Uterus (tissue), 4 donors: ENCODE results near the gene EIF4E1B. TPM values are rescaled to one million over a fixed set of nuclear protein-coding genes. Genes with fewer than 3 reads are reported as not detected.

Source experiments
- DNase-seq, 2 donors: peaks; one replicate each; pipeline ENCODE4 v3.0.0-alpha.2; 2019 to 2020
- H3K27ac ChIP-seq, 2 donors: fragments of 200-600 bp; sonication (generic); 1 replicate in 1 of 2; 2 replicates in 1 of 2; pipeline ENCODE4 v1.5.1; 2016 to 2018
- H3K27me3 ChIP-seq, 2 donors: fragments of 200-600 bp; sonication (generic); one replicate each; pipeline ENCODE4 v1.5.1; 2018 to 2019; ENCODE audit warnings: control low read depth in 1 of 2
- H3K36me3 ChIP-seq, 2 donors: fragments of 200-600 bp; sonication (generic); one replicate each; pipeline ENCODE4 v1.5.1; 2019; ENCODE audit warnings: control low read depth in 1 of 2
- H3K4me1 ChIP-seq, 2 donors: fragments of 200-600 bp; sonication (generic); one replicate each; pipeline ENCODE4 v1.5.1; 2018 to 2019; ENCODE audit warnings: control low read depth in 1 of 2
- H3K4me3 ChIP-seq, 2 donors: fragments of 200-600 bp; sonication (generic); 1 replicate in 1 of 2; 2 replicates in 1 of 2; pipeline ENCODE4 v1.5.1; 2018 to 2019; ENCODE audit warnings: mild to moderate bottlenecking in 1 of 2
- H3K9me3 ChIP-seq, 2 donors: fragments of 200-600 bp; sonication (generic); one replicate each; pipeline ENCODE4 v1.5.1; 2019; ENCODE audit warnings: control low read depth in 1 of 2
- POLR2A ChIP-seq, 2 donors: fragments of 450-650 bp; IDR thresholded peaks; one replicate each; pipeline ENCODE4 v1.6.1; 2016; ENCODE audit warnings: antibody characterized with exemption in 2 of 2, mild to moderate bottlenecking in 1 of 2, moderate library complexity in 1 of 2
- intact Hi-C: fragments of 100-400 bp; cut with DNase I; formaldehyde crosslinking; loops from one replicate; pipeline ENCODE4 v1.15.1; 2023; ENCODE audit warnings: low total_unique reads
- total RNA-seq, 4 donors: library from RNA; depleted of rRNA in 3 of 4; stranded (reverse); fragments of >200 nt in 3 of 4; gene quantifications; one replicate each; pipeline versions ENCODE4 v1.1.0 to v1.2.4, GENCODE V29; 2014 to 2023
- TF ChIP-seq, protein P1 (sequence below), 4 experiments: fragments of 200-600 bp in 2 of 4; fragments of 450-650 bp in 2 of 4; sonication (generic) in 2 of 4; IDR thresholded peaks; one replicate each; pipeline ENCODE4 v1.5.1; 2016 to 2019; ENCODE audit warnings: antibody characterized with exemption in 4 of 4, mild to moderate bottlenecking in 2 of 4, moderate library complexity in 1 of 4
- donor health status: DM: yes; HTN: yes; CAD: no.

Gene EIF4E1B, protein sequence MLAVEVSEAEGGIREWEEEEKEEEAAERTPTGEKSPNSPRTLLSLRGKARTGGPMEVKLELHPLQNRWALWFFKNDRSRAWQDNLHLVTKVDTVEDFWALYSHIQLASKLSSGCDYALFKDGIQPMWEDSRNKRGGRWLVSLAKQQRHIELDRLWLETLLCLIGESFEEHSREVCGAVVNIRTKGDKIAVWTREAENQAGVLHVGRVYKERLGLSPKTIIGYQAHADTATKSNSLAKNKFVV
- total RNA-seq: not detected

DNA sequence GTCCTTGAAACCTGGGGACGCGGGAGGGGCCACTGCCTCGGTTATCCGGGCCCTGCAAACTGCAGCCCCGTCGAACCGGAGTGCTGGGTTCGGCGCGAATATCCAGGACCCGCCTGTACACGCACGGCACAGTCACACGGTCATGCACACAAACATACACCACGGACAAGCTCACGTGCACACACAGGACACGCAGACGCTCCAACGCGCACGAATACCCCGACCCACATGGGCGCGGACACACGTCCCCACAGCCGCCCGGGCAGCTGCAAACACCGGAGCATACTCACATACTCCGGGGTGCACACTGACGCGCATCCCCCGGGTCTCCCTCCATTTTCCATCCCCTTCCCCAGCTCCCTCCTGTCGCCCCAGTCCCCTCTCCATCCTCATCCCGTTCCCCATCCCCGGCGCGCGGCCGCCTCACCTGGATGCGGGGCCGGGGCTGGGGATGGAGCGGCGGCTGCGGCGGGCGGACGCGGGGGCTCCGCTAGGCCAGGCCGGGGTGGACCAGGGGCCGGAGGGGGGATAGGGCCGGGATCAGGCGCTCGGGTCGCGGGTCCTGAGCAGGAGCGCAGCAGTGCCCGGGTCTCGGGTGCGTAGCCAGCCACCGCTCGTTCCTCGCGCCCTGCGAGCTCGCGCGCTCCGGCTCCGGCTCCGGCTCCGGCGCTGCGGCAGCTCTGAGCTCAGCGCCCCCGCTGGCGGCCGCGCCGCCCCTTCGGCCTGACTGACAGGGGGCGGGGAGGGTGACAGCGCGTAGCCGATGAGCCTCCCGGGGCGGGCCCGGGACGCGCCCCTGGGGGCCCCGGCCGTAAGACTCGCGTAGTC, at the start of gene EIF4E1B, which contains the start of gene SNCB:
Gene EIF4E1B, plus strand, starts transcription at position 823 of the 828 bp plus-strand sequence. CDS start 12,113 bp downstream, outside the sequence.
Gene SNCB, minus strand, starts transcription at position 682 of the 828 bp plus-strand sequence. CDS start 880 bp downstream, outside the sequence.
- TF ChIP-seq POLR2A (IDR thresholded peaks at IDR 0.05): no peak
- TF ChIP-seq, protein P1, sequence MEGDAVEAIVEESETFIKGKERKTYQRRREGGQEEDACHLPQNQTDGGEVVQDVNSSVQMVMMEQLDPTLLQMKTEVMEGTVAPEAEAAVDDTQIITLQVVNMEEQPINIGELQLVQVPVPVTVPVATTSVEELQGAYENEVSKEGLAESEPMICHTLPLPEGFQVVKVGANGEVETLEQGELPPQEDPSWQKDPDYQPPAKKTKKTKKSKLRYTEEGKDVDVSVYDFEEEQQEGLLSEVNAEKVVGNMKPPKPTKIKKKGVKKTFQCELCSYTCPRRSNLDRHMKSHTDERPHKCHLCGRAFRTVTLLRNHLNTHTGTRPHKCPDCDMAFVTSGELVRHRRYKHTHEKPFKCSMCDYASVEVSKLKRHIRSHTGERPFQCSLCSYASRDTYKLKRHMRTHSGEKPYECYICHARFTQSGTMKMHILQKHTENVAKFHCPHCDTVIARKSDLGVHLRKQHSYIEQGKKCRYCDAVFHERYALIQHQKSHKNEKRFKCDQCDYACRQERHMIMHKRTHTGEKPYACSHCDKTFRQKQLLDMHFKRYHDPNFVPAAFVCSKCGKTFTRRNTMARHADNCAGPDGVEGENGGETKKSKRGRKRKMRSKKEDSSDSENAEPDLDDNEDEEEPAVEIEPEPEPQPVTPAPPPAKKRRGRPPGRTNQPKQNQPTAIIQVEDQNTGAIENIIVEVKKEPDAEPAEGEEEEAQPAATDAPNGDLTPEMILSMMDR (IDR thresholded peaks at IDR 0.05): no peak
- intact Hi-C loops: no loop called here
- no peak for DNase-seq
- Histone ChIP-seq H3K4me1 (peaks cover 0 to 10% of the 10 kb centered on the region in 2 donors), H3K9me3 (no peaks in the 10 kb centered on the region), H3K4me3 (peak within 1 kb of the TSS in 1 of 2 donors; percentile 15), H3K27me3 (peaks cover 16 to 45% of the 10 kb centered on the region in 2 donors), H3K27ac (no peak within 1 kb of the TSS), H3K36me3 (no peaks in the 10 kb centered on the region)

DNA sequence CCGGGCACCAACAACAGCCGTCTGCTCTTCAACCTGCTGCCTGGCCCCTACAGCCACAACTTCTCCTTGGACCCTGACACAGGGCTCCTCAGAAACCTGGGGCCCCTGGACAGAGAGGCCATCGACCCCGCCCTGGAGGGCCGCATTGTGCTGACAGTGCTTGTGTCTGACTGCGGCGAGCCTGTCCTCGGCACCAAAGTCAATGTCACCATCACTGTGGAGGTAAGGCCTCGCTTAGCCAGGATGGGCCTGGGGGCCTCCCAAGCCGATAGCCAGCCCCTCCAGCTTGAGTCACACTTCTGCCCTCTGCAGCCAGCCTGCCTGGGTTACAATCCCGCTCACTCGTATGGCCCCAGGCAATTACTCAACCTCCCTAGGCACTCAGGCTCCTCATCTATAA, 49.1 kb upstream of the EIF4E1B start:
- no peaks in the 10 kb centered on the region for H3K4me1 ChIP-seq
- no peaks in the 10 kb centered on the region for H3K36me3 ChIP-seq
- DNase-seq: no peak
- no peak overlapping the region for H3K4me3 ChIP-seq
- H3K27ac ChIP-seq: no peak overlapping the region
- intact Hi-C loops: no loop called here
- TF ChIP-seq POLR2A (IDR thresholded peaks at IDR 0.05): no peak
- TF ChIP-seq, protein P1 (IDR thresholded peaks at IDR 0.05): no peak
- peaks cover 0 to 5% of the 10 kb centered on the region in 2 donors for H3K9me3 ChIP-seq
- H3K27me3 ChIP-seq: no peaks in the 10 kb centered on the region

- no peak for DNase-seq
- no peaks in the 10 kb centered on the region for H3K27me3 ChIP-seq
- H3K27ac ChIP-seq: no peak overlapping the region
- intact Hi-C loops: no loop called here
- no peak for TF ChIP-seq POLR2A (IDR thresholded peaks at IDR 0.05)
- TF ChIP-seq, protein P1 (IDR thresholded peaks at IDR 0.05): no peak
- H3K4me3 ChIP-seq: no peak overlapping the region
- peaks cover 0 to 5% of the 10 kb centered on the region in 2 donors for H3K9me3 ChIP-seq
- no peaks in the 10 kb centered on the region for H3K36me3 ChIP-seq
- H3K4me1 ChIP-seq: no peaks in the 10 kb centered on the region
Measured at GRCh38 chr5:176583076-176583475, 47.4 kb upstream of the EIF4E1B start.

- H3K27ac ChIP-seq: no peak overlapping the region
- no peaks in the 10 kb centered on the region for H3K36me3 ChIP-seq
- TF ChIP-seq, protein P1 (IDR thresholded peaks at IDR 0.05): no peak
- TF ChIP-seq POLR2A (IDR thresholded peaks at IDR 0.05): no peak
- peaks cover 0 to 5% of the 10 kb centered on the region in 2 donors for H3K9me3 ChIP-seq
- intact Hi-C loops: no loop called here
- no peak for DNase-seq
- no peaks in the 10 kb centered on the region for H3K27me3 ChIP-seq
- H3K4me3 ChIP-seq: no peak overlapping the region
- H3K4me1 ChIP-seq: no peaks in the 10 kb centered on the region
Measured at GRCh38 chr5:176587398-176587797, 43.1 kb upstream of the EIF4E1B start.

- TF ChIP-seq, protein P1 (IDR thresholded peaks at IDR 0.05): no peak
- TF ChIP-seq POLR2A (IDR thresholded peaks at IDR 0.05): no peak
- no peak for DNase-seq
- intact Hi-C loops: no loop called here
- Histone ChIP-seq H3K9me3 (peaks cover 0 to 5% of the 10 kb centered on the region in 2 donors), H3K4me1 (no peaks in the 10 kb centered on the region), H3K4me3 (no peak overlapping the region), H3K36me3 (no peaks in the 10 kb centered on the region), H3K27me3 (no peaks in the 10 kb centered on the region), H3K27ac (no peak overlapping the region)
Measured at GRCh38 chr5:176588297-176588696, 42.2 kb upstream of the EIF4E1B start.
